ENCODE measurements around the gene HYPK.
"Not testable (repeated sequence)": the region's sequence is repeated elsewhere in the genome, so short reads cannot be mapped to it uniquely, and the experiment has no call there.

HYPK gene

GRCh38 chr15:43828061-43828657 is 27.8 kb downstream of the HYPK start:
- peaks cover 22 to 32% of the 10 kb centered on the region in 2 experiments for H3K4me1 ChIP-seq (ENCODE audit: control insufficient read depth in 1 of 2, insufficient read depth in 1 of 2, low read depth in 1 of 2, low read length in 1 of 2)
- H3K9me3 ChIP-seq: no peaks in the 10 kb centered on the region
- no peak overlapping the region for H3K4me3 ChIP-seq (ENCODE audit: low read depth in 1 of 2, low read length in 1 of 2)
- TF ChIP-seq, protein P1, sequence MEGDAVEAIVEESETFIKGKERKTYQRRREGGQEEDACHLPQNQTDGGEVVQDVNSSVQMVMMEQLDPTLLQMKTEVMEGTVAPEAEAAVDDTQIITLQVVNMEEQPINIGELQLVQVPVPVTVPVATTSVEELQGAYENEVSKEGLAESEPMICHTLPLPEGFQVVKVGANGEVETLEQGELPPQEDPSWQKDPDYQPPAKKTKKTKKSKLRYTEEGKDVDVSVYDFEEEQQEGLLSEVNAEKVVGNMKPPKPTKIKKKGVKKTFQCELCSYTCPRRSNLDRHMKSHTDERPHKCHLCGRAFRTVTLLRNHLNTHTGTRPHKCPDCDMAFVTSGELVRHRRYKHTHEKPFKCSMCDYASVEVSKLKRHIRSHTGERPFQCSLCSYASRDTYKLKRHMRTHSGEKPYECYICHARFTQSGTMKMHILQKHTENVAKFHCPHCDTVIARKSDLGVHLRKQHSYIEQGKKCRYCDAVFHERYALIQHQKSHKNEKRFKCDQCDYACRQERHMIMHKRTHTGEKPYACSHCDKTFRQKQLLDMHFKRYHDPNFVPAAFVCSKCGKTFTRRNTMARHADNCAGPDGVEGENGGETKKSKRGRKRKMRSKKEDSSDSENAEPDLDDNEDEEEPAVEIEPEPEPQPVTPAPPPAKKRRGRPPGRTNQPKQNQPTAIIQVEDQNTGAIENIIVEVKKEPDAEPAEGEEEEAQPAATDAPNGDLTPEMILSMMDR (IDR thresholded peaks at IDR 0.05): no peak
- H3K27ac ChIP-seq: no peak overlapping the region
- H3K36me3 ChIP-seq: no peaks in the 10 kb centered on the region
- H3K27me3 ChIP-seq: no peaks in the 10 kb centered on the region

- H3K4me3 ChIP-seq (ENCODE audit: low read depth in 1 of 2, low read length in 1 of 2); H3K27me3 ChIP-seq; H3K27ac ChIP-seq; H3K36me3 ChIP-seq; H3K9me3 ChIP-seq: not testable (repeated sequence)
- H3K4me1 ChIP-seq (ENCODE audit: control insufficient read depth in 1 of 2, insufficient read depth in 1 of 2, low read depth in 1 of 2, low read length in 1 of 2): peaks cover 15 to 20% of the 10 kb centered on the region in 2 experiments
Observed at GRCh38 chr15:43829951-43830540, 29.6 kb downstream of the HYPK start.

GRCh38 chr15:43830691-43831275 is 30.4 kb downstream of the HYPK start:
- not testable (repeated sequence) for H3K27me3 ChIP-seq; H3K9me3 ChIP-seq; H3K4me3 ChIP-seq (ENCODE audit: low read depth in 1 of 2, low read length in 1 of 2); H3K27ac ChIP-seq; H3K36me3 ChIP-seq
- H3K4me1 ChIP-seq (ENCODE audit: control insufficient read depth in 1 of 2, insufficient read depth in 1 of 2, low read depth in 1 of 2, low read length in 1 of 2): peaks cover 15 to 19% of the 10 kb centered on the region in 2 experiments

- not testable (repeated sequence) for H3K27me3 ChIP-seq; H3K36me3 ChIP-seq; H3K4me3 ChIP-seq (ENCODE audit: low read depth in 1 of 2, low read length in 1 of 2); H3K9me3 ChIP-seq; H3K27ac ChIP-seq
- peaks cover 10 to 14% of the 10 kb centered on the region in 2 experiments for H3K4me1 ChIP-seq (ENCODE audit: control insufficient read depth in 1 of 2, insufficient read depth in 1 of 2, low read depth in 1 of 2, low read length in 1 of 2)
Observed at GRCh38 chr15:43831519-43832052, 31.2 kb downstream of the HYPK start.

DNA sequence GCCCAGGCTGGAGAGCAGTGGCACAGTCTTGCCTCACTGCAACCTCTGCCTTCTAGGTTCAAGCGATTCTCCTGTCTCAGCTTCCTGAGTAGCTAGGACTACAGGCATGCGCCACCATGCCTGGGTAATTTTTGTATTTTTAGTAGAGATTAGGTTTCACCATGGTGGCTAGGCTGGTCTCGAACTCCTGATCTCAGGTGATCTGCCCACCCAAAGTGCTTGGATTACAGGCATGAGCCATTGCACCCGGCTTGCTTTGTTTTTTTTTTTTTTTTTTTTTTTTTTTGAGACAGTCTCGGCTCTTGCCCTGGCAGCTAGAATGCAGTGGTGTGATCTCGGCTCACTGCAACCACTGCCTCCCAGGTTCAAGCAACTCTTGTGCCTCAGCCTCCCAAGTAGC is 32.1 kb downstream of the HYPK start:
- not testable (repeated sequence) for H3K4me3 ChIP-seq (ENCODE audit: low read depth in 1 of 2, low read length in 1 of 2); H3K9me3 ChIP-seq; H3K36me3 ChIP-seq; H3K4me1 ChIP-seq (ENCODE audit: control insufficient read depth in 1 of 2, insufficient read depth in 1 of 2, low read depth in 1 of 2, low read length in 1 of 2); H3K27me3 ChIP-seq; H3K27ac ChIP-seq

DNA sequence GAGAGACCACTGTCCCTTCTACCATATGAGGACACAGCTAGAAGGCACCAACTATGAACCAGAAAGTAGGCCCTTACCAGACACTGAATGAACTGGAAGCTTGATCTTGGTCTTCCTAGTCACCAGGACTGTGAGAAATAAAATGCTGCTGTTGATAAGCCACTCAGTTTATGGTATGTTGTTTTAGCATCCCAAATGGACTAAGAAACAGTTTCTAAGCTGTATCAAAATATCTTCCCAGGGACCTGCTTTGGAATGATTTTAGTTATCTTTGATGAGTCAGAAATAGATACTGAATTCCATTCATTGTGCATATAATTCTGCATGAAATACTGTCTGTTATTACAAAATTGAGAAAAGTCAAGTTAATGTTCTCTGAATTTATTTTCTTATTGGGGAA is 45.0 kb downstream of the HYPK start:
- no peaks in the 10 kb centered on the region for H3K4me1 ChIP-seq (ENCODE audit: control insufficient read depth in 1 of 2, insufficient read depth in 1 of 2, low read depth in 1 of 2, low read length in 1 of 2)

GRCh38 chr15:43851251-43851650 is 50.9 kb downstream of the HYPK start:
- H3K9me3 ChIP-seq: no peaks in the 10 kb centered on the region
- H3K4me1 ChIP-seq (ENCODE audit: control insufficient read depth in 1 of 2, insufficient read depth in 1 of 2, low read depth in 1 of 2, low read length in 1 of 2): no peaks in the 10 kb centered on the region
- H3K36me3 ChIP-seq: peaks cover 30% of the 10 kb centered on the region
- no peaks in the 10 kb centered on the region for H3K27me3 ChIP-seq
- H3K4me3 ChIP-seq (ENCODE audit: low read depth in 1 of 2, low read length in 1 of 2): no peak overlapping the region
- TF ChIP-seq, protein P1 (IDR thresholded peaks at IDR 0.05): no peak
- no peak overlapping the region for H3K27ac ChIP-seq

More for the DNA sequence above, 45.0 kb downstream of the HYPK start:
- Histone ChIP-seq H3K27me3 (no peaks in the 10 kb centered on the region), H3K27ac (no peak overlapping the region), H3K36me3 (peaks cover 22% of the 10 kb centered on the region), H3K4me3 (ENCODE audit: low read depth in 1 of 2, low read length in 1 of 2) (no peak overlapping the region), H3K9me3 (no peaks in the 10 kb centered on the region)
- TF ChIP-seq, protein P1 (IDR thresholded peaks at IDR 0.05): no peak

All from neutrophil (primary cell).